GM20431 (cell line): ENCODE data around the gene RAX2.
"Not testable (repeated sequence)": the region's sequence is repeated elsewhere in the genome, so short reads cannot be mapped to it uniquely, and the experiment has no call there.

ENCODE experiments used
- in situ Hi-C: fragments of 300-500 bp; cut with MseI, MboI; formaldehyde crosslinking; loops from one replicate; pipeline ENCODE4 v1.15.0; 2020; ENCODE audit warnings: low sequenced_read_pairs; ENCODE audit not compliant: unreplicated experiment

The RAX2 gene

DNA sequence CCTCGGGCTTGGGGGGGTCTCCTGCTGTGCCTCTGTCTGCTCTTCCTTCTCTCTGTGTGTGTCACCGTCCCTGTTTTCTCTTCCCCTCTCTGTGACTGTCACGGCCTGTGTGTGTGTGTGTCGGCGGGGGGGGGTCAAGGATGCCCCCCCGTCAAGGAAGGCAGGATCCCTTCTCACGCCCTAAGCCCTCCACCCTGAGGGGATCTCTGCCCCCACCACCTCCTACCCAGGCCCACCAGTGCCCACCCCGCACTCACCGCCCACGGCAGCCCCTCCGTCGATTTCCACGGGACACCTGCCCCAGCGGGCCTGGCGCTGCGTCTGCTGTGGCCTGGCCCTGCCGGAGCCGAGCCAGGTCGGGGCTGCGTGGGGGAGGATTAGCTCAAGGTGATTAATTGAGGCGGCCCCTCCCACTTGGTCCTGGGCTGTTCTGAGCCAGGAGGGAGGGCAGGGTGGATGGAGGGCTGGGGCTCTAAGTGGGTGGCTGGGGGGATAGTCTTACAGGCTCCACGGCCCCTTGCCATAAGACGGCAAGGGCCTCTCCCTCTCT, at the start of gene RAX2:
RAX2 (minus strand) TSS at position 323 of the 550 bp plus-strand sequence. CDS start 486 bp downstream, outside the sequence.
- in situ Hi-C loops = no loop called here

DNA sequence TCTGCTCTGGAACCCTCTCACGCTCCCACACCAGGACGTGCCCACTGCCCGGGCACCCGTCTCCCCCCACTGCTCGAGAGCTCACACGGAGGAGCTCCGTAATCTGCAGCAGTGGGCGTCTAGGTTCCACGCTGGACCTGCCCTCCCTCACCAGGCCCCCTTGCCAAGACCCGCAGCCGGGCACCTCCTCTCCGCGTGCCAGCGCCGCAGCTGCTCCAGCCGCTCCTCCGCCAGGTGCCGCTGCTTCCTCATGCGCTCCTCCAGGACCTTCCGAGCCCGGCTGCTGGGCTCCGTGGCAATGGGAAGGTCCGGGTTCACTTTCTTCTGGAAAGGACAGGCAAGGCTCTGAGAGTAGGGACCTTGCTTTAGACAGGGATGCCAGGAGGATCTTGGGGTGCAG, 49.1 kb upstream of the RAX2 start:
- in situ Hi-C loops = no loop called here

DNA sequence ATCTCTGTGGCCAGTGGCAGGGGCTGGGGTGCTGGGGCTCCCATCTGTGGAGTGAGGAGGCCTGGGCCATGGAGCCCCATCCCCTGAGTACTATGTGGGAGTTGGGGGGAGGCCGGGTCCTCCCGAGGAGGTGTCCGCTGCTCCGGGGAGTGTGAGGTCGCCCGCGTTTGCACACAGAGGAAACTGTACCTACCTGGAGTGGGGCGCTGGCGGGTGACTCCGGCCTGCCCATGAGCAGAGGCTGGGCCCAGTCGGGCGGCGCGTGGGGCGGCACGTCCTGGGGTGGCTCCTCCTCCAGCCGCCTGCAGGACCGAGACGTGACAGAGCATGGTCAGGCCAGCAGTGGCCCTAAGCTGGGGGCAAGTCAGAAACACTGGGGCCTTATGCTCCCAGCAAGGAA, 48.0 kb upstream of the RAX2 start:
- in situ Hi-C loops = no loop called here

DNA sequence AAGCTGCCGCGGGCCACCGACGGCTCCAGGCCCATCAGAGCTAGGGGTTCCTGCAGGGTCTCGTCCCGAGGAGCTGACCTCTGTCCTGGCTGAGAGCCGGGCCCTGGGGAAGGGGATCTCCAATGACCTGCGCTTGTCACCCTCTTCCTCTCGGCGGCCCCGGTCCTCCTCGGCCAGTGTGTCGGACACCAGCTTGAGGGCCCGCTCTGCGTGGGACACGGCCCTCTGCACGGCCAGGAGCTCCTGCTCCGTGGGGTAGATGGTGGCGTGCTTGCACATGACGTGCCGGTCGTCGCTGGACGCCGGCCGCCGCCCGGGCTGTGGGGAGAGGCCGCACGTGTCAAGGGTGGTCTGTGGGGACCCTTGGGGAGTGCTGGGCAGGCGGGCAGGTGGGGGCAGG, 46.9 kb upstream of the RAX2 start:
- in situ Hi-C loops = no loop called here

DNA sequence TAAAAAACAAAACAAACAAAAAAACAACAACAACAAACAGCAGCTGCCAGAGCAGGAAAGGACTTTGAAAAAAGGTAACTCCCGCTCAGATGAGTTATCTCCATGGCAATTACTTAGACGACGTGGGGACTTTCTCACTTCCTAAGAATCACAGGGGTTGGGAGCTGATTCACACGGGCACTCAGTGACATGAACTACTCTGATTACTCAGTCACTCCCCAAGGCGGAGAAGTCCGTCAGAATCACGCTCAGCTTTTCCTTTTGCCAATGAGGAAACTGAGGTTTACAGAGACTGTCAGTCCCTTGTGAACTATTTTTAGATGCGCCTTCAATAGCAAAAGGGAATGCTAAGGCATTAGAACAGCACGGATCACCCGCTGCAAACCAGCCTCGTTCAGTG, 46.4 kb upstream of the RAX2 start:
- in situ Hi-C loops = no loop called here

DNA sequence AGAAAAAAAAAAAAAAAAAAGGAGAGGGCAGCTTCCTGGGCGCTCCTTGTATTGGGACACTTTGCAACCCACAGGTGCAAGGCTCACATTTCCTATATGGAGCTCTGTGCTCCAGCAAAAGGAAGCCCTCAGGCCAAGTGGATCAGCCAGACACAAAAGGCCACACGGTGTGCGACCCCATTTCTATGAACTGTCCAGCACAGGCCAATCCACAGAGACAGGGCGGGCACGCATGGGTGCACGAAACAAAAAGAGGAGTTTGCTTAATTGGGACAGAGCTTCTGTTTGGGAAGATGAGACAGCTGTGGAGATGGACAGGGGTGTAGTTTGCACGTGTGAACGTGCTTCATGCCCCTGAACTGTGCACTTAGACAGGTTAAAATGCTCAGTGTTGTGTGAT, 45.7 kb upstream of the RAX2 start:
- in situ Hi-C loops = no loop called here

DNA sequence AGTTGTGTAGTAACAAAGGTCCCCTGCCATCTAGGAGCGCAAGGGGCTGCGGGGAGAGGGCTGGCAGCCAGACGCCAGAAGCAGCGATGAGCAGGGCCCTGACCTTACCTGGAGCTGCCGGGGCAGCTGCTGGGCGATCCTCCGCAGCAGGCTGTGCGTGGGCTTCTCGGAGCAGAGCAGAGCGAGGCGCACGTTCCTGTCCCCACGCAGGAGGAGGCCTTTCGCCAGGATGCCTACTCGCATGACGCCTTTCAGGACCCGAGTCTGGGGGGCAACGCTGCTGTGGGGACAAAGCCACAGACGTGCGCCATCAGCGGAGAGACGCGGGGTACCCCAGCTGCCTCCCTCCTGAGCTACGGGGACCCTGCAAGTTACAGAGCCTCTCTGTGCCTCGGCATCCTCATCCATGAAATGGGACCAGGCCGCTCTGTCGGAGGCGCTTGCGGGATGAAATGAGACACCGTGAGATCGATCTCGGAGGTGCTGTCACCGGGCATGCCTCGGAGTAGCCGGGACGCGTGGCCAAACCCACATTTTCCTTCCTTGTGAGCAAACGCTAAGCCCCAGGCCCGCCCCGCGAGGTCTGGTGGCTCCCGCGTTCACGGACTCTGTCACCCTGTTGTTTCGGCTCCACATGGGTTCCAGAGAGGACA, 44.7 kb upstream of the RAX2 start:
- in situ Hi-C loops = no loop called here

DNA sequence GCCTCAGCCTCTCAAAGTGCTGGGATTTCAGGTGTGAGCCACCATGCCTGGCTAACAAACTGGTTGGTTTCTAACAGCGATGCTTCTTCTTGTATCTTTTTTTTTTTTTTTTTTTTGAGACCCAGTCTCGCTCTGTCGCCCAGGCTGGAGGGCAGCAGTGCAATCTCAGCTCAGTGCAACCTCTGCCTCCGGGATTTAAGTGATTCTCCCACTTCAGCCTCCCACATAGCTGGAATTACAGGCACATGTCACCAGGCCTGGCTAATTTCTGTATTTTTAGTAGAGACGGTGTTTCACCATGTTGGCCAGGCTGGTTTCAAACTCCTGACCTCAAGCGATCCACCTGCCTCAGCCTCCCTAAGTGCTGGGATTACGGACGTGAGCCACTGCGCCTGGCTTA, 44.1 kb upstream of the RAX2 start:
- in situ Hi-C loops = not testable (repeated sequence)

DNA sequence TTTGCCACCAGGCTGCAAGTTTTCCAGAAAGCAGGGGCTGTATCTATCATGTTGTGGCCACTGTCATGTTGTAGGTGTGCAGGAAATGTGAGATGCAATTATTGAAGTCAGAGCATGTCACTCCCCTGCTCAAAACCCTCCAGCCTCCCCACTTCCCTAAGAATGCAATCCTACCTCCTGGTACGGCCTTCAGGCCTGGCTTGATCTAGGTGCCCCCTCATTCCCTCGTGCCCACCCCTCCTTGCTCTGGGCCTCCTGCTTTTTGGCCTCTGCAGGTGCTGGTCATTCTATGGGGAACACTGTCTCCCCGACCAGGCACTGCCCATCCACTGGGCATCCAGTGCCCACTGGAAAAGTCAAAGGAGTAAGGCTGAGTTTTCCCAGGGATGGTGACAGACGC, 42.6 kb upstream of the RAX2 start:
- in situ Hi-C loops = no loop called here

DNA sequence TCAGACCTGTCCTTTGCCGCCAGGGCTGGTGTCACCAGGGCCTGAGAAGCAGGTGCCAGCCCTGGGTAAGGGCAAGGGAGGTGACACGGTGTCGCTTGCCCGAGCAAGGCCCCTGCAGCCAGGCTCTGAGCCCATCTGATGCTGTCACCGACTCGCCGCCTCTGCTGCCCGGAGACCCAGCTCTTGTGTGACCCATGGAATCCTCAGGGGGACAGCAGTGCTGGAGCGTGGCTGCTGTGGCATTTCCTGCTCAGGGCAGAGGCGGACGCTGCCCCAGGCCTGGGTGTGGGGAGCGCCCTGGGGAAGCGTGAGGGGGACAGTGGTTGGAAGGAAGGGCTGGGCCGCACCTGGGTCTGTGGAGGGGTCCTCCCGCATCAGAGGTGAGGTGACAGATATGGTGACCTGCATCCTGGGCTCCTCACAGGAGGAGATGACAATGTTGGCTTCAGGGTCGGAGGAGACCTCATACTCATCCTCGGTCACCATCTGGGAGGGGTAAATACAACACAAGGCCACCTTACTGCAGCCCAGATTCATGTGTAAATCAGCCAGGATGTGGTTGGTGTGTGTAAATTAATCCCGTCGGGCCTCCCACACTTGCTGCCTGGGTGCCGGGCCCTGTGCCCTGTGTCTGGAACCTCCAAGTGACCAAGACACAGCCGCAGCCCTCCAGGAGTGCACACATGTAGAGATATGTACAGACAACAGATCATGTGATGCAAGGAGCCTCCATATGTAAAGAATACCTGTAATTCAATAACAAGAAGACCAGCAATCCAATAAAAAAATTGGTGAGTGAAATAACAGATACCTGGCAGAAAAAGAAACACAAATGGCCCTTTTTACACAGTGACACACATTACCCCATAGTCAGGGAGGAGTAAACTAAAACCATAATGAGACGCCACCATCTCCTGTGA, 41.7 kb upstream of the RAX2 start:
- in situ Hi-C loops = no loop called here

DNA sequence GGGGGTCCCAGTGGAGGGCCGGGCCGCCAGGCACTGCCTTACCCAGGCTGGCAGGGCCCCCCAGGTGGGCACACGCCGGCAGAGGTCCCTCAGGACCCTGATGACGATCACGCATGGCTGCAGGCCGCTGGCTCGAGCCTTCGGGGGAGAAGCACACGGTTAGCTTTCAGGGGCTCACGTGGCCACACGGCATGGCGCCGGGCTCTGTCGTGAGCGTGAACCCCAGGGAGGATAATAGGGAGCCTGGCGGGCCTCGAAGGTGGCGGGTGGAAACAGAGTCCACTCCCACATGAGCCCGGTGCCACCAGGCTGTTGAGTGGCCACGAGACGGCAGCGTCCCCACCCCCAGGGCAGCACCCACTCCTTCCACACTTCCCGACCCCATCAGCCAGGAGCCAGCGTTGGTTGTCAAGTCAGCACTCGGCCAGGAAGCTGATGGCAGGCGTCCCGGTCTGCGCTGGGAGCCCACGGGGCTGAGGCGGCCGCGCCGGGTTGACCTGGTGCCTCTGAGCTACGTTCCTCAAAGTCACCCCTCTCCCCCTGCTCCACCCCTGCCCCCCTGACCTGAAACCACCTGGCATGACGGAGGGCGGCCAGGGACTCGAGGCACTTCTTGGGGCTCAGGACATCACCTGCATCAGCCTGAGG, 38.8 kb upstream of the RAX2 start:
- in situ Hi-C loops = no loop called here

DNA sequence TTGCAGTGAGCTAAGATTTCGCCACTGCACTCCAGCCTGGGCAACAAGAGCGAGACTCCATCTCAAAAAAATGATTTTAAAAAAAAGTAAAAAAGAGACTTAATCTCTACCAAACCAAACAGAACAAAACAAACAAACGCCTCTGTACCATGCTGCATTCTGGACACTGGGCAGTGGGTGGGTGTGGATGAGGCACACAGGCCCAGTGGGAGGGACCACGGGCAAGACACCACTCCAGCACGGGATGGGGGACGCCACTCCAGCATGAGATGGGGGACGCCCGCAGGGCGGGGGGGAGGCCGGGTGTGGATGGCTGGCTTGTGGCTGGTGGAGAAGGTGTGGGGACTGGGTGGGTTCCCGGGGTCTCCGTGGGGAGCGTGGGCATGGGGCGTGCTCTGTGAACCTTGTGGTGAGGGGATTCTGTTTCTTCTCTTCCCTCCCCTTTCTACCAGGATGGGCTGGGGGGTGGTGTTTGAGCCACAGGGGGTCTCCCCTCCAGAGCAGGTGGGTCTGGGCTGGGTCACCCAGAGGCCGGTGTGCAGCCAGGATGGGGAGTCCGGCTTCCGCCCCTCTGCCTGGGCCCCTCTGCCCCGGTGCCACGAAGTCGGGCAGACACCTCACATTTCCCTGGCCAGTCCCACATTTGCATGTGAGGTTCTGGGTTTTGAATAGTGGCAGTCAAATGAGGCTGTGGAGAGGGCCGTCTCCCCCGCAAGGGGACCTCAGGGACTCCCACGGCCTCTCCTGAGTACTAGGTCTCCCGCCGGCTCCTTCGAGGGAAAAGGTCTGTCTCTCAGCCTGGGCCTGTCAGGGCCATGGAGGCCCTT, 38.1 kb upstream of the RAX2 start:
- in situ Hi-C loops = no loop called here

DNA sequence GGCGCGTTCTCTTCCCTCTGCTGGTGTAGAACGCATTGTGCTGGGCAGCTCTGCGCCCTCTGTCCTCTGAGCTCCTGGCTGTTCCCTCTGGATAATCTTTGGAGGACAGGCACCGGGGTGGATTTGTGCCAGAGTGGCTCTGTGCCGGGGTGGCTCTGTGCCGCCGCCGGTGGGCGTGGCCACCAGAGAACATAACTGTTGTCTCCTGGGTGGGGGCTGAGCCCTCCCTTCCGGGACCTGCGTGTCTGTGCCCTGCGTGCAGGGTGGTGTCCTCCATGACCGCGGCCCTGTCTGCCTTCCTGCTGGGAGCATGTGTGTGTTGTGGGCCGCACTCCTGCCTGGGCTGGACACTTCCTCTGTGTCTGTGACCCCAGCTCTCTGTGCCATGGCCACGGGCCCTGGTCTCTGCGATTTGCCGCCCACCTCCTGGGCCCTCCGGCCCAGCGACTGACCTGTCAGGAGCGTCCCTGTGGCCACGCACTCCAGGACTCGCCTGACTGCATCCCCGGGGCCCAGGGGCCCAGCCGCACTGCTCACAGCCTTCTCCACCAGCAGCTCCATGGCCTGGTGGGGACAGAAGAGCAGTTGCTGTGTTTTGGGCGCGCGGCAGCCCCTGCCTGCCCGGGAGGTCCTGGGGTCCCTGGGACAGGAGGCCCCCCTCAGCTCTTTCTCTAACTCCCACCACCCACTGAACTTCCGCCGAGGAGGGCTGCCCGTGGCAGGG, 36.6 kb upstream of the RAX2 start:
- in situ Hi-C loops = no loop called here

DNA sequence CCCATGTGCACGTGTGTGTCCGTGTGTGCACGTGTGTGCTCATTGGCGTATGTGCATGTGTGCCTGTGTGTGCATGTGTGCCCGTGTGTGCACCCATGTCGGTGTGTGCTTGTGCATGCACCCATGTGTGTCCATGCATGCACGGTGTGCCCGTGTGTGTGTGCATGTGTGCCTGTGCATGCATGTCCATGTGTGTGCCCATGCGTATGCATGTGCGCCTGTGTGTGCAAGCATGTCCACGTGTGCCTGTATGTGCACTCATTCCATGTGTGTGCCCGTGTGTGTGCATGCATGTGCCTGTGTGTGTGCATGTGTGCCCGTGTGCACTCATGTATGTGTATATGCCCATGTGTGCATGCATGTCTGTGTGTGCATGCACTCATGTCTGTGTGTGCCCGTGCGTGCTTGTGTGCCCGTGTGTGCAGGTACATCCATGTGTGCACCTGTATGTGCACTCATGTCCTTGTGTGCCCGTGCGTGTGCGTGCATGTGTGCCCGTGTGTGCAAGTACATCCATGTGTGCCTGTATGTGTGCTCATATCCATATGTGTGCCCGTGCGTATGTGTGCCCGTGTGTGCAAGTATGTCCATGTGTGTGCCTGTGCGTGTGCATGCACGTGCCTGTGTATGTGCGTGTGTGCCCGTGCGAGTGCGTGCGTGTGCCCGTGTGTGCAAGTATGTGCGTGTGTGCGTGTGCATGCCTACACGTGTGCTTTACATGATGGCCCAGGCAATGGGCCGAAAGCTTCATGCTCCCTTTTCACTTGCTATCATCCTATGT, 35.7 kb upstream of the RAX2 start:
- in situ Hi-C loops = no loop called here

DNA sequence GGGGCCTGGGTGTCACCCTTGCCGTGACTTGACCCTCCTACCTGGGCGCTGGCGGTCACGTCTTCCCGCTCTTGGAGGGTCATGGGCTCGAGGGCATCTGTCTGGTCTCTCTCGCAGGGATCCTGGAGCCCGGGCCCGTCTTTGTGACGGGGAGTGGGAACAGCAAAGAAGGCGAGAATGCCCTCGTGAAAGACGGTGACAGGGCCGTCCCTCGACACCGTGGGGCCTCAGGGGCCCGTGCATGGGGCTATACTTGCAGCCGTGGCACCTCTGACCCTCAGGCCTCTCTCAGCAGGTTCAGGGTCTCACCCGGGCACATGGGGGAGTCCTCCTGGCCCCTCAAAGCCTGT, 35.1 kb upstream of the RAX2 start:
- in situ Hi-C loops = no loop called here

DNA sequence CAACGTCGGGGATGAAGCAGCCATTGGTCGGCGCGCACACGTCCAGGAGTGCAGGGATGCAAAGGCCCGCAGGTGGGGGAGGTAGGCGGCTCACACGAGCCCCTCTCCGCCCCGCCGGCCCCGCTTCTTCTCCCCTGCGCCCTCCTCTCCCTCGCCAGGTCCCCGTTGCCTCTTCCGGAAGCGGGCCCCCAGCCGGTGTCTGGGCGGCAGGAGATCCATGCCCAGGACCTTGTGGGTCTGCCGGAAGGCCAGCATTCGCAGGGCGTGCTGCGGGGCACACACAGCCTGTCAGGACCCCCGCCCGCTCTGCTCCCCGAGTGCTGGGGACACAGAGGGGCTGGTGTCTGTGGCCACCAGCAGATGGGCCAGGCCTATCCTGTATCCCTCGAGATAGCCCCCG, 33.8 kb upstream of the RAX2 start:
- in situ Hi-C loops = no loop called here

DNA sequence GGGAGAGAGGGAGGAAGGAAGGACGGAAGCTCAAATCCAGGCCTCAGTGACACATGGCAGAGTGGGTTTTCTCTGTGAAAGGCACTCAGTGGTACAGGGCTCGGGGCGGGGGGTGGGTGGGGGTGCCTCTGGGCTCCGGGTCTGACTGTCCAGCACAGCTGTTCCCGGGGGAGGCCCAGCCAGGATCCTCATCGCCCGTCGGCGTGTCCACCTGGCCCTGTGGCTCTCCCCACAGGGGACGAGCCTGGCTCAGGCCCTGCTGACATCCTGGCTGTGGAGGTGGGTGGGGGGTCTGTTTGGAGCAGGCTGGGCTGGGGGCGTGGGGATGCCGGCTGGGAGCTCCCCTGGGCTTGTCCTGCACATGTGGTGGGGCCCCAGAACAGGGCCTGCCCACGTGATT, 32.4 kb upstream of the RAX2 start:
- in situ Hi-C loops = no loop called here

DNA sequence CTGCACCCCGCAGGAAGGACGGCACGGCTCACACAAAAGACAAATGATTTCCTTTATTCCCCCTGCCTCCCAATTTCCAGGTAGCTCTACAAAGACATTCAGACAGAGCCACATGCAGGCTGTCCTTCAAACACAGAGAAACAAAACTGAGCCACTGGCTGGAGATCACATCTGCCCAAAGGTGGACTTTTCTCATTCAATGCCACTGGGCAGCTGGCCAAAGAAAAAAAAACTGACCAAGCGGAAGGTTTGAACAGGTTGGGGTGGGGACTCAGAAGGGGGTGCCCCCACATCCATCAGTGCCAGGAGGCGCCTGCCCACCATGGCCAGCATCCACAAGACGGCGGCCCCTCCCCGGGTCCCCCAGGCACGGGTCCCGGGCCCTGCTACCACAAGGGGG, 32.0 kb upstream of the RAX2 start:
- in situ Hi-C loops = no loop called here
